Stomach smooth muscle (tissue), 2 donors: Measurements from ENCODE around the gene IGFBP3.

Source experiments
- H3K27ac ChIP-seq: one replicate; pipeline ENCODE4 v1.7.0; 2013; ENCODE audit warnings: mild to moderate bottlenecking, low read length, inconsistent platforms
- H3K27me3 ChIP-seq, 2 donors: one replicate each; pipeline ENCODE4 v1.7.0; 2013; ENCODE audit warnings: low read length in 2 of 2; ENCODE audit not compliant: insufficient read depth in 2 of 2, control insufficient read depth in 1 of 2
- H3K36me3 ChIP-seq, 2 donors: one replicate each; pipeline ENCODE4 v1.7.0; 2013; ENCODE audit warnings: low read length in 2 of 2; ENCODE audit not compliant: control insufficient read depth in 2 of 2, insufficient read depth in 2 of 2
- H3K4me1 ChIP-seq: one replicate; pipeline ENCODE4 v1.7.0; 2013; ENCODE audit warnings: low read length; ENCODE audit not compliant: control insufficient read depth, insufficient read depth
- H3K4me3 ChIP-seq, 2 donors: one replicate each; pipeline ENCODE4 v1.7.0; 2013; ENCODE audit warnings: low read length in 2 of 2
- H3K9ac ChIP-seq, 2 donors: one replicate each; pipeline ENCODE4 v1.7.0; 2013; ENCODE audit warnings: low read length in 2 of 2, mild to moderate bottlenecking in 1 of 2
- H3K9me3 ChIP-seq, 2 donors: one replicate each; pipeline ENCODE4 v1.7.0; 2013; ENCODE audit warnings: low read length in 2 of 2; ENCODE audit not compliant: control insufficient read depth in 2 of 2
- donor health status: healthy.
- donor health status: Pancreatic carcinoma.

Gene IGFBP3

DNA sequence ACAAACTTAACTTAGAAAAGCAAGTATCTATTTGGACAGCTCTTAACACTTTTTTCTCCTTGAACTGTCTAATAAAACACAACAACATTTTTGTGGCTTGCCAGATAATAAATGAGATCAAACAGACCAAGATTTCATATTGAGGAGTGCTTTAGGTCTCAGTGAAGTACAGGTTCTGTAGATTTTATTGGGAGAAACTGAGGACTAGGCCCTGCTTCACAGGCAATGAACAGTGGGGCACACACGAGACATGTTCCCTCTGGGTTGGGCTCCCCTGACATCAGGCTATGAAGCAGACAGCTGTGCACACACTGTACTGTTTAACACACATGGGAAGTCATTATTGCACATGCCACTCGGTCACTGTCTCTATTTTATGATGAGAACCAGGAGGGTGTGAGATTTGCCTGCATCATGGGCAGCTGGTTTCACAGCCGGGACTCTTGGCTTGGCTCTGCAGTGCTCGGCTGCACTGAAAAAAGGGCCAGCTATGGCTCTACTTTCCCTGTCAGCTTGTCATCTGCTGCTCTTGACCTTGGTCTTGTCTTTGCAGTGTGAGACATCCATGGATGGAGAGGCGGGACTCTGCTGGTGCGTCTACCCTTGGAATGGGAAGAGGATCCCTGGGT is 28.6 kb downstream of the IGFBP3 start:
- Histone ChIP-seq H3K27me3 (peaks cover 24 to 29% of the 10 kb centered on the region in 2 donors), H3K36me3 (no peaks in the 10 kb centered on the region), H3K27ac (no peak overlapping the region)

GRCh38 chr7:45891462-45892402 is 29.3 kb downstream of the IGFBP3 start:
- Histone ChIP-seq H3K27me3 (peaks cover 26 to 37% of the 10 kb centered on the region in 2 donors), H3K9ac (no peak overlapping the region), H3K4me3 (no peak overlapping the region), H3K9me3 (no peaks in the 10 kb centered on the region), H3K36me3 (no peaks in the 10 kb centered on the region), H3K27ac (no peak overlapping the region), H3K4me1 (peaks cover 6% of the 10 kb centered on the region)

More for the DNA sequence above, 28.6 kb downstream of the IGFBP3 start:
- Histone ChIP-seq H3K9ac (no peak overlapping the region), H3K4me3 (no peak overlapping the region), H3K9me3 (peaks cover 0 to 2% of the 10 kb centered on the region in 2 donors), H3K4me1 (peaks cover 6% of the 10 kb centered on the region)

GRCh38 chr7:45890902-45891461 is 30.1 kb downstream of the IGFBP3 start:
- Histone ChIP-seq H3K27me3 (peaks cover 26 to 40% of the 10 kb centered on the region in 2 donors), H3K4me1 (peaks cover 6% of the 10 kb centered on the region), H3K27ac (no peak overlapping the region), H3K4me3 (no peak overlapping the region), H3K36me3 (no peaks in the 10 kb centered on the region), H3K9me3 (no peaks in the 10 kb centered on the region), H3K9ac (no peak overlapping the region)

DNA sequence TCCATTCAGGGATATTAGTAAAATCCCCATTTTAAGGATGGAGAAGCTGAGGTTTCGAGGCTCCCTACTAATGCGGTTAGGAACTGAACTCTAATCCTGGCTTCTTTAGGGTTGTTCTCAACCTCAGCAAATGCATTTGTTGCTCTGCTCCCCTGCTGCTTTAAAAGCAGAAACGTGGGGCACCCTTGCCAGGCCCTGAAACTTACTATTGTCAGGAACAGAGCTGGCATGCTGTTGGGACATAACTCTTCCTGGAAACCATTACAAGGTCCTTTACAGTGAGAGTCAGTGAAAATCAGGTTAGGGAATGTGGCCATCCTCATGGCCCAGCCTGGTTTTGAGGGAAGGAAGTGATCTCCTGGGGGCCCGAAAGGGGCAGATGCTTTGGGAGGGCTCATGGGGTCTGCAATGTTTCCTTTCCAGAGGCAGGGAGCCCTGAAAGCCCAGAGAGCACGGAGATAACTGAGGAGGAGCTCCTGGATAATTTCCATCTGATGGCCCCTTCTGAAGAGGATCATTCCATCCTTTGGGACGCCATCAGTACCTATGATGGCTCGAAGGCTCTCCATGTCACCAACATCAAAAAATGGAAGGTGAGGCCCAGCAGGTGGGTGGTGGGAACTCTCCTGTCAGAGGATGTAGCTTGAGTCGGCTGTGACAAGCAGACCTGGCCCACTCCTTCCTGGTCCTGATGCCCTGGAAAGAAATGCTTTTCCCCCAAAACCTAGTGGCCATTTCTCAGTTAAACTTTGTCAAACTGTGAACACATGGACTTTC is 30.8 kb downstream of the IGFBP3 start:
- Histone ChIP-seq H3K27me3 (peaks cover 28 to 39% of the 10 kb centered on the region in 2 donors), H3K4me3 (no peak overlapping the region), H3K27ac (no peak overlapping the region), H3K4me1 (peaks cover 6% of the 10 kb centered on the region), H3K9ac (no peak overlapping the region), H3K36me3 (no peaks in the 10 kb centered on the region), H3K9me3 (no peaks in the 10 kb centered on the region)

- Histone ChIP-seq H3K9ac (no peak overlapping the region), H3K36me3 (no peaks in the 10 kb centered on the region), H3K4me1 (peaks cover 6% of the 10 kb centered on the region), H3K27me3 (peaks cover 33 to 34% of the 10 kb centered on the region in 2 donors), H3K9me3 (no peaks in the 10 kb centered on the region), H3K27ac (no peak overlapping the region), H3K4me3 (no peak overlapping the region)
These were observed 31.6 kb downstream of the IGFBP3 start for GRCh38 chr7:45889367-45890067.

DNA sequence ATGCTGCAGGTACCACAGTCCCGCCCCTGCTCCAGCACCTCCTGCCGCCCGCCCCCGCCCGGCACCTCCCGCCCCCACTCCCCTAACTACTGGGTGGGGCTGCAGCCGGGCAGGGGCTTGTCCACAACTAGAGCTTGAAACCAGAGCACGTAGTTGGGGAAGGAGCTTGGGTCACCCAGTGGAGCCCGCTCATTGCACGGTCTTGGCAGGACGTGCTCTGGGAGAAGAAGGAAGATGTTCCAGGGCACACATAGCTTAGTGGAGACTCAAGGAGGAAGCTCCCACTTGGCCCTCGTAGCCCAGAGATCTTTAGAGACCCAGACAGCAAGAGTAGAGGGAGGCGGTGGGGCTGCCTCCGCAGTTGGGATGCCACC is 32.1 kb downstream of the IGFBP3 start:
- Histone ChIP-seq H3K9me3 (no peaks in the 10 kb centered on the region), H3K4me3 (no peak overlapping the region), H3K27me3 (peaks cover 33 to 34% of the 10 kb centered on the region in 2 donors), H3K27ac (no peak overlapping the region), H3K4me1 (peaks cover 6% of the 10 kb centered on the region), H3K36me3 (no peaks in the 10 kb centered on the region), H3K9ac (no peak overlapping the region)

DNA sequence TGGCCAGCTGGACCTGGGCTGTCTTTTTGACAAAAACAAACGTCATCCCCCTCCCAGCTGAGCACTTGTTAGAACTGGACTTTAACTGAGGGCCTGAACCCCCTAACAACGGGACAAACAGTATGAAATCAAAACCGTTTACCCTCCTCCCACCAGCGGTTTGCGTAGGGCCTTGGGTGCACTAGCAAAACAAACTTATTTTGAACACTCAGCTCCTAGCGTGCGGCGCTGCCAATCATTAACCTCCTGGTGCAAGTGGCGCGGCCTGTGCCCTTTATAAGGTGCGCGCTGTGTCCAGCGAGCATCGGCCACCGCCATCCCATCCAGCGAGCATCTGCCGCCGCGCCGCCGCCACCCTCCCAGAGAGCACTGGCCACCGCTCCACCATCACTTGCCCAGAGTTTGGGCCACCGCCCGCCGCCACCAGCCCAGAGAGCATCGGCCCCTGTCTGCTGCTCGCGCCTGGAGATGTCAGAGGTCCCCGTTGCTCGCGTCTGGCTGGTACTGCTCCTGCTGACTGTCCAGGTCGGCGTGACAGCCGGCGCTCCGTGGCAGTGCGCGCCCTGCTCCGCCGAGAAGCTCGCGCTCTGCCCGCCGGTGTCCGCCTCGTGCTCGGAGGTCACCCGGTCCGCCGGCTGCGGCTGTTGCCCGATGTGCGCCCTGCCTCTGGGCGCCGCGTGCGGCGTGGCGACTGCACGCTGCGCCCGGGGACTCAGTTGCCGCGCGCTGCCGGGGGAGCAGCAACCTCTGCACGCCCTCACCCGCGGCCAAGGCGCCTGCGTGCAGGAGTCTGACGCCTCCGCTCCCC is 32.7 kb downstream of the IGFBP3 start, which contains the start of gene IGFBP1:
Gene IGFBP1 (plus strand): TSS at position 304 of the 808 bp plus-strand sequence. CDS start 165 bp downstream, at position 469.
- no peak within 1 kb of the TSS for H3K27ac ChIP-seq
- H3K4me3 ChIP-seq = peak within 1 kb of the TSS in 1 of 2 donors; percentile 49
- no peaks in the 10 kb centered on the region for H3K9me3 ChIP-seq
- H3K27me3 ChIP-seq = peaks cover 34 to 35% of the 10 kb centered on the region in 2 donors
- peaks cover 6% of the 10 kb centered on the region for H3K4me1 ChIP-seq
- no peak within 1 kb of the TSS for H3K9ac ChIP-seq
- H3K36me3 ChIP-seq = no peaks in the 10 kb centered on the region

DNA sequence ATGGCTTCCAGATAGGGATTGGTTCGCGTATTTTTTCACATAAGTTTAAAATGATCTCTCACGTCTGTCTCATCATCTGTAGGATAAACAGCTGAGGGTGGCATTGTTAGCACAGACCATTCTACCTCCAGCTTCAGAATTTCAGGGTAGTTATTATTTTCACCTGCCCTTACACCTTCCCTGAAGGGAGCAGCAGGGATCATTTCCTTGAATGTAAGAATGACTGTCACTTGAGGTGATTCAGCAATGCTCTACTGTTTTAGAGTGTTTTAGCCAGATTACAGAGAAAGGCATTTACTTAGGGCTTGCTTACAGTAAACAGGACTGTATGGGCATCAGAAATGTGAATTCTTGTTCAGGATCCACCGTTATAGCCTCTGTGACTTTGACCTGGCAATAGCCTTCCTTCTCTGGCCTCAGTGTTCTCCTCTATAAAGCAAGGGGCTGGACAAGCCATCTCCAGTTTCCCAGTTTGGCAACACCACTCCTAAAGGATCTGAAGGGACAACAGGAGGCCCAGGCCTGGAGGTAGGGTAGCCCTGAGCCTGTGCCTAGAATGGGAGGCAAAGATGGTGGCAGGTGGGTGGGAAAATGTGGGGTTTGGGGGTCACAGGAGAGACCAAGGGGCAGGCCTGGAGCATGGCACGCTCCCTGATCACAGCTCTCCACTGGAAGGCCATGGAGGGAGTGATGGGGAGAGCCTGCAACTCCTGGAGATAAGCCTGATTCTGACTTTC is 34.0 kb downstream of the IGFBP3 start:
- Histone ChIP-seq H3K4me1 (peaks cover 6% of the 10 kb centered on the region), H3K27me3 (peaks cover 33 to 35% of the 10 kb centered on the region in 2 donors), H3K9ac (no peak overlapping the region), H3K9me3 (no peaks in the 10 kb centered on the region), H3K36me3 (no peaks in the 10 kb centered on the region), H3K27ac (no peak overlapping the region), H3K4me3 (no peak overlapping the region)

GRCh38 chr7:45885264-45885882 is 35.7 kb downstream of the IGFBP3 start:
- H3K36me3 ChIP-seq = no peaks in the 10 kb centered on the region
- H3K27ac ChIP-seq = no peak overlapping the region
- H3K27me3 ChIP-seq = peaks cover 32% of the 10 kb centered on the region in 2 donors
- no peak overlapping the region for H3K9ac ChIP-seq
- no peak overlapping the region for H3K4me3 ChIP-seq
- peaks cover 6% of the 10 kb centered on the region for H3K4me1 ChIP-seq
- H3K9me3 ChIP-seq = no peaks in the 10 kb centered on the region
